HepG2 (cell line): ENCODE measurements around the gene TMEM14B. TPM values are rescaled to one million over a fixed set of nuclear protein-coding genes. Genes with fewer than 3 reads are reported as not detected.
"Not testable (repeated sequence)": the region's sequence is repeated elsewhere in the genome, so short reads cannot be mapped to it uniquely, and the experiment has no call there.

Experiments used
- ATF7 ChIP-seq, 2 experiments: fragments of 450-650 bp in 1 of 2; sonication (generic) in 1 of 2; formaldehyde crosslinking in 1 of 2; IDR thresholded peaks; 2 replicates each; pipeline versions ENCODE4 v1.4.0 to v1.6.1; 2016 to 2020; ENCODE audit warnings: antibody characterized with exemption in 1 of 2, mild to moderate bottlenecking in 1 of 2, missing genetic modification reagents in 1 of 2
- CBX5 ChIP-seq: sonication (generic); formaldehyde crosslinking; IDR thresholded peaks from 2 replicates; pipeline ENCODE4 v1.4.0; 2020; ENCODE audit warnings: missing genetic modification reagents, borderline replicate concordance
- CTCF ChIP-seq: sonication (generic); formaldehyde crosslinking; IDR thresholded peaks from 2 replicates; pipeline ENCODE4 v1.5.0; 2020; ENCODE audit warnings: mild to moderate bottlenecking, missing genetic modification reagents, moderate library complexity
- FOXP1 ChIP-seq, 2 experiments: fragments of 450-650 bp in 1 of 2; IDR thresholded peaks; 2 replicates each; pipeline ENCODE4 v1.6.1; 2017 to 2018; ENCODE audit warnings: antibody characterized with exemption in 1 of 2
- HCFC1 ChIP-seq: fragments of 150-350 bp; IDR thresholded peaks from 2 replicates; pipeline ENCODE4 v1.6.1; 2014; ENCODE audit warnings: low read depth, low read length
- HNF1A ChIP-seq, 2 experiments: sonication (generic) in 1 of 2; formaldehyde crosslinking in 1 of 2; IDR thresholded peaks; 2 replicates each; pipeline versions ENCODE4 v1.4.0 to v1.6.1; 2016 to 2020; ENCODE audit warnings: borderline replicate concordance in 1 of 2, low read depth in 1 of 2, mild to moderate bottlenecking in 1 of 2, missing genetic modification reagents in 1 of 2
- KLF16 ChIP-seq, 2 experiments: sonication (generic) in 1 of 2; formaldehyde crosslinking in 1 of 2; IDR thresholded peaks; 2 replicates each; pipeline versions ENCODE4 v1.6.1 to v1.8.0; 2016 to 2023; ENCODE audit warnings: missing genetic modification reagents in 2 of 2, missing compliant biosample characterization in 1 of 2
- SATB2 ChIP-seq: sonication (generic); formaldehyde crosslinking; IDR thresholded peaks from 2 replicates; pipeline ENCODE4 v1.5.0; 2020; ENCODE audit warnings: missing genetic modification reagents
- SOX5 ChIP-seq: IDR thresholded peaks from 2 replicates; pipeline ENCODE4 v1.6.1; 2016; ENCODE audit warnings: borderline replicate concordance
- ZBED4 ChIP-seq: sonication (generic); formaldehyde crosslinking; IDR thresholded peaks from 2 replicates; pipeline ENCODE4 v1.4.0; 2020; ENCODE audit warnings: missing genetic modification reagents, borderline replicate concordance
- ZNF17 ChIP-seq: sonication (generic); formaldehyde crosslinking; IDR thresholded peaks from 2 replicates; pipeline ENCODE4 v1.5.0; 2020; ENCODE audit warnings: mild to moderate bottlenecking, missing genetic modification reagents
- ZNF605 ChIP-seq: sonication (generic); formaldehyde crosslinking; IDR thresholded peaks from 2 replicates; pipeline ENCODE4 v1.8.0; 2022; ENCODE audit warnings: mild to moderate bottlenecking, missing genetic modification reagents
- polyA plus RNA-seq, 8 experiments: library from polyadenylated mRNA; depleted of rRNA in 3 of 8; stranded (reverse) in 7 of 8; unstranded in 1 of 8; fragments of >200 nt; fragmentation: Illumina TruSeq in 4 of 8; extraction: Trizol in 4 of 8; gene quantifications; 2 replicates each; pipeline versions ENCODE4 v1.2.1 to v1.2.3, GENCODE V29; 2011 to 2016; ENCODE audit warnings: low read depth in 4 of 8, missing spikeins in 1 of 8, mixed read lengths in 1 of 8; ENCODE audit not compliant: insufficient read depth in 1 of 8
- total RNA-seq, 5 experiments: library from RNA; depleted of rRNA; stranded (reverse); fragments of >200 nt; fragmentation: Illumina TruSeq; extraction: Trizol; gene quantifications; 2 replicates each; pipeline ENCODE4 v1.2.3, GENCODE V29; 2016; ENCODE audit warnings: low read depth in 1 of 5
- TF ChIP-seq, protein P1 (sequence below): sonication (generic); formaldehyde crosslinking; conservative IDR thresholded peaks from 2 replicates; pipeline ENCODE4 v1.4.0; 2020; ENCODE audit warnings: missing genetic modification reagents

Gene TMEM14B
- total and polyA plus RNA-seq, 2 of the 13 experiments (the other 11 are each of a cell fraction or from before 2014, with no cell fraction given) = 133 to 200 TPM

DNA sequence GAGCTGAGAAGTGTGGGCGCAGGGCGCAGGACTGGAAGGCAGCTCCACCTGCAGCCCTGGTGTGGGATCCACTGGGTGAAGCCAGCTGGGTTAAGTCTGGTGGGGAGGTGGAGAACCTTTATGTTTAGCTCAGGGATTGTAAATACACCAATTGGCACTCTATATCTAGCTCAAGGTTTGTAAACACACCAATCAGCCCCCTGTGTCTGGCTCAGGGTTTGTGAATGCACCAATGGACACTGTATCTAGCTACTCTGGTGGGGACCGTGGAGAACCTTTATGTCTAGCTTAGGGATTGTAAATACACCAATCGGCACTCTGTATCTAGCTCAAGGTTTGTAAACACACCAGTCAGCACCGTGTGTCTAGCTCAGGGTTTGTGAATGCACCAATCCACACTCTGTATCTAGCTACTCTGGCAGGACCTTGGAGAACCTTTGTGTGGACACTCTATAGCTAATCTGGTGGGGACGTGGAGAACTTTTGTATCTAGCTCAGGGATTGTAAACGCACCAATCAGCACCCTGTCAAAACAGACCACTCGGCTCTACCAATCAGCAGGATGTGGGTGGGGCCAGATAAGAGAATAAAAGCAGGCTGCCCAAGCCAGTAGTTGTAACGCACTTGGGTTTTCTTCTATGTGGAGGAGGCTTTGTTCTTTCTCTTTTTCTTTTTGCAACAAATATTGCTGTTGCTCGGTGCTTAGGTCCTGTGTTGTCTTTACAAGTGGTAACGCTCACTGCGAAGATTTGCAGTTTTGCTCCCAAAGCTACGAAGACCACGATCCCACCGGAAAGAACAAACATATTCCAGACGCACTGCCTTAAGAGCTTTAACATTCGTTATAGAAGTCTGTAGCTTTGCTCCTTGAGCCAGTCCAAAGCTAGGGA, 26.4 kb upstream of the TMEM14B start (continued):
- TF ChIP-seq ATF7 (IDR thresholded peaks at IDR 0.05) = not testable (repeated sequence)
- TF ChIP-seq ATF7 (CRISPR knock-in tag; IDR thresholded peaks at IDR 0.05) = peak; percentile 45; the same call in 1 of the 2 replicates
- TF ChIP-seq CTCF (CRISPR knock-in tag) = peak; percentile 51; the same call in 1 of the 2 replicates
- TF ChIP-seq FOXP1 (IDR thresholded peaks at IDR 0.05) = peak; percentile 8; the same call in 1 of the 2 replicates
- TF ChIP-seq FOXP1 (CRISPR knock-in tag; IDR thresholded peaks at IDR 0.05) = 0 out of 2 replicates have a peak, but pooled peaks have one; percentile 22
- peak in 1 of 2 experiments; percentile 77; a peak in 1 of 4 replicates for TF ChIP-seq KLF16 (CRISPR knock-in tag; IDR thresholded peaks at IDR 0.05)
- TF ChIP-seq SATB2 (CRISPR knock-in tag) = 0 out of 2 replicates have a peak, but pooled peaks have one; percentile 5
- peak; percentile 78 for TF ChIP-seq ZNF605
- 0 out of 2 replicates have a peak, but pooled peaks have one; percentile 37 for TF ChIP-seq ZNF17 (CRISPR knock-in tag)
- TF ChIP-seq, protein P1, sequence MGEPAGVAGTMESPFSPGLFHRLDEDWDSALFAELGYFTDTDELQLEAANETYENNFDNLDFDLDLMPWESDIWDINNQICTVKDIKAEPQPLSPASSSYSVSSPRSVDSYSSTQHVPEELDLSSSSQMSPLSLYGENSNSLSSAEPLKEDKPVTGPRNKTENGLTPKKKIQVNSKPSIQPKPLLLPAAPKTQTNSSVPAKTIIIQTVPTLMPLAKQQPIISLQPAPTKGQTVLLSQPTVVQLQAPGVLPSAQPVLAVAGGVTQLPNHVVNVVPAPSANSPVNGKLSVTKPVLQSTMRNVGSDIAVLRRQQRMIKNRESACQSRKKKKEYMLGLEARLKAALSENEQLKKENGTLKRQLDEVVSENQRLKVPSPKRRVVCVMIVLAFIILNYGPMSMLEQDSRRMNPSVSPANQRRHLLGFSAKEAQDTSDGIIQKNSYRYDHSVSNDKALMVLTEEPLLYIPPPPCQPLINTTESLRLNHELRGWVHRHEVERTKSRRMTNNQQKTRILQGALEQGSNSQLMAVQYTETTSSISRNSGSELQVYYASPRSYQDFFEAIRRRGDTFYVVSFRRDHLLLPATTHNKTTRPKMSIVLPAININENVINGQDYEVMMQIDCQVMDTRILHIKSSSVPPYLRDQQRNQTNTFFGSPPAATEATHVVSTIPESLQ = 0 out of 2 replicates have a peak, but pooled peaks have one; percentile 52
- 0 out of 2 replicates have a peak, but pooled peaks have one; percentile 31 for TF ChIP-seq CBX5 (CRISPR knock-in tag)
- 0 out of 2 replicates have a peak, but pooled peaks have one; percentile 38 for TF ChIP-seq SOX5 (CRISPR knock-in tag)
- peak; percentile 34; the same call in 1 of the 2 replicates for TF ChIP-seq HCFC1
- TF ChIP-seq ZBED4 (CRISPR knock-in tag) = 0 out of 2 replicates have a peak, but pooled peaks have one; percentile 21
- peak; percentile 28; the same call in 1 of the 2 replicates for TF ChIP-seq HNF1A (IDR thresholded peaks at IDR 0.05; ENCODE audit: low read depth)
- 0 out of 2 replicates have a peak, but pooled peaks have one; percentile 47 for TF ChIP-seq HNF1A (CRISPR knock-in tag; IDR thresholded peaks at IDR 0.05; ENCODE audit: borderline replicate concordance)
